ENCODE data around the gene KLHL35.

- TF ChIP-seq CTCF (IDR thresholded peaks at IDR 0.05) = no peak
- no peak for TF ChIP-seq POLR2AphosphoS5 (IDR thresholded peaks at IDR 0.05)
Observed at GRCh38 chr11:75447415-75447814, 14.4 kb upstream of the KLHL35 start.
